ENCODE results near the gene ALDH6A1. TPM values are rescaled to one million over a fixed set of nuclear protein-coding genes. Genes with fewer than 3 reads are reported as not detected.
A peak's percentile ranks its signal among the peaks of the same experiment; 100 is the strongest.

Gene ALDH6A1
- total RNA-seq, 1 donor from 2014 or later = 7.9 TPM

- no peak for DNase-seq (ENCODE audit: low read depth)
- no peak overlapping the region for H3K4me3 ChIP-seq (ENCODE audit: low read depth, low read length)
- TF ChIP-seq CTCF (conservative IDR thresholded peaks at IDR 0.05; ENCODE audit: low read depth, low read length) = no peak
These were observed 5.2 kb upstream of the ALDH6A1 start for GRCh38 chr14:74089251-74090020.

GRCh38 chr14:74085828-74086227 lies 1.6 kb upstream of the ALDH6A1 start:
- peak overlapping the region; percentile 86 for H3K4me3 ChIP-seq (ENCODE audit: low read depth, low read length)
- TF ChIP-seq CTCF (conservative IDR thresholded peaks at IDR 0.05; ENCODE audit: low read depth, low read length) = no peak
- no peak for DNase-seq (ENCODE audit: low read depth)

- peak; percentile 18 for DNase-seq (ENCODE audit: low read depth)
- H3K4me3 ChIP-seq (ENCODE audit: low read depth, low read length) = peak overlapping the region; percentile 86
- TF ChIP-seq CTCF (conservative IDR thresholded peaks at IDR 0.05; ENCODE audit: low read depth, low read length) = no peak
These were observed 889 bp upstream of the ALDH6A1 start for GRCh38 chr14:74085047-74085637.

GRCh38 chr14:74083784-74084276 lies 423 bp downstream of the ALDH6A1 start:
- no peak for TF ChIP-seq CTCF (conservative IDR thresholded peaks at IDR 0.05; ENCODE audit: low read depth, low read length)
- peak overlapping the region; percentile 82 for H3K4me3 ChIP-seq (ENCODE audit: low read depth, low read length)
- no peak for DNase-seq (ENCODE audit: low read depth)

GRCh38 chr14:74083161-74083560 lies 1.1 kb downstream of the ALDH6A1 start:
- TF ChIP-seq CTCF (conservative IDR thresholded peaks at IDR 0.05; ENCODE audit: low read depth, low read length) = no peak
- H3K4me3 ChIP-seq (ENCODE audit: low read depth, low read length) = peak overlapping the region; percentile 82
- no peak for DNase-seq (ENCODE audit: low read depth)

GRCh38 chr14:74081491-74081890 lies 2.8 kb downstream of the ALDH6A1 start:
- no peak for TF ChIP-seq CTCF (conservative IDR thresholded peaks at IDR 0.05; ENCODE audit: low read depth, low read length)
- no peak overlapping the region for H3K4me3 ChIP-seq (ENCODE audit: low read depth, low read length)
- DNase-seq (ENCODE audit: low read depth) = no peak

Data from epithelial cell of proximal tubule (primary cell).